Naive thymus-derived CD4-positive, alpha-beta T cell (primary cell): ENCODE data around the gene ECHDC3. TPM values are rescaled to one million over a fixed set of nuclear protein-coding genes. Genes with fewer than 3 reads are reported as not detected.

Experiments
- ATAC-seq: fragments of 150-1000 bp; cut with Tn5 transposase; 2 replicates; pipeline ENCODE4 v1.10.0; 2021; ENCODE audit warnings: mild to moderate bottlenecking, moderate library complexity
- CTCF ChIA-PET: fragments of 350-600 bp; sonication (Branson Sonifier 250); formaldehyde crosslinking; loops from one replicate; lab custom pipeline; 2021; ENCODE audit warnings: antibody characterized with exemption; lab: Charles Lee
- POLR2A ChIA-PET: fragments of 350-600 bp; sonication (Branson Sonifier 250); formaldehyde crosslinking; loops from one replicate; lab custom pipeline; 2021; ENCODE audit warnings: antibody characterized with exemption, inconsistent platforms; lab: Charles Lee
- DNase-seq, 9 donors: peaks; one replicate each; pipeline versions ENCODE4 v3.0.0 to v3.0.0-alpha.2; 2020 to 2022; ENCODE audit warnings: mixed read lengths in 1 of 9
- H3K27ac ChIP-seq: one replicate; pipeline ENCODE4 v1.7.0; 2013; ENCODE audit warnings: mild to moderate bottlenecking, low read depth, low read length, moderate library complexity
- H3K27me3 ChIP-seq, 2 donors: one replicate each; pipeline ENCODE4 v1.7.0; 2013; ENCODE audit warnings: low read length in 2 of 2, mild to moderate bottlenecking in 2 of 2, moderate library complexity in 2 of 2; ENCODE audit not compliant: control insufficient read depth in 2 of 2, insufficient read depth in 2 of 2
- H3K36me3 ChIP-seq, 3 experiments: 1 replicate in 2 of 3; 2 replicates in 1 of 3; pipeline ENCODE4 v1.7.0; 2013; ENCODE audit warnings: low read length in 3 of 3, mild to moderate bottlenecking in 3 of 3, moderate library complexity in 1 of 3; ENCODE audit not compliant: insufficient read depth in 3 of 3, control insufficient read depth in 2 of 3
- H3K4me1 ChIP-seq, 2 donors: one replicate each; pipeline ENCODE4 v1.7.0; 2013; ENCODE audit warnings: low read length in 2 of 2, mild to moderate bottlenecking in 2 of 2, moderate library complexity in 1 of 2; ENCODE audit not compliant: control insufficient read depth in 2 of 2, insufficient read depth in 2 of 2
- H3K4me3 ChIP-seq: 2 replicates; pipeline ENCODE4 v1.7.0; 2013; ENCODE audit warnings: mild to moderate bottlenecking, low read length
- H3K9me3 ChIP-seq, 3 experiments: 1 replicate in 2 of 3; 2 replicates in 1 of 3; pipeline ENCODE4 v1.7.0; 2013; ENCODE audit warnings: low read length in 3 of 3; ENCODE audit not compliant: control insufficient read depth in 2 of 3
- H3K27ac Mint-ChIP-seq, 9 donors: one replicate each; pipeline ENCODE4 v1.8.0; 2020 to 2022; ENCODE audit warnings: mixed read lengths in 9 of 9, mild to moderate bottlenecking in 8 of 9, moderate library complexity in 5 of 9, inconsistent platforms in 2 of 9
- H3K27me3 Mint-ChIP-seq, 5 donors: one replicate each; pipeline ENCODE4 v1.8.0; 2021 to 2022; ENCODE audit warnings: mixed read lengths in 5 of 5, mild to moderate bottlenecking in 1 of 5
- H3K36me3 Mint-ChIP-seq, 5 donors: one replicate each; pipeline ENCODE4 v1.8.0; 2020 to 2022; ENCODE audit warnings: mixed read lengths in 5 of 5, mild to moderate bottlenecking in 3 of 5, inconsistent platforms in 1 of 5
- H3K4me1 Mint-ChIP-seq, 7 donors: one replicate each; pipeline ENCODE4 v1.8.0; 2020 to 2022; ENCODE audit warnings: mixed read lengths in 7 of 7, mild to moderate bottlenecking in 3 of 7, inconsistent platforms in 1 of 7
- H3K4me3 Mint-ChIP-seq, 10 donors: one replicate each; pipeline ENCODE4 v1.8.0; 2020 to 2022; ENCODE audit warnings: mild to moderate bottlenecking in 10 of 10, mixed read lengths in 10 of 10, moderate library complexity in 6 of 10, inconsistent platforms in 2 of 10
- H3K9me3 Mint-ChIP-seq, 11 donors: one replicate each; pipeline ENCODE4 v1.8.0; 2020 to 2022; ENCODE audit warnings: mixed read lengths in 11 of 11, mild to moderate bottlenecking in 4 of 11, inconsistent platforms in 1 of 11, moderate library complexity in 1 of 11
- intact Hi-C, 2 donors: fragments of 100-400 bp; cut with micrococcal nuclease; formaldehyde crosslinking; loops; one replicate each; pipeline ENCODE4 v1.15.1; 2023
- polyA plus RNA-seq, 2 donors: library from polyadenylated mRNA; unstranded; fragments of 300-500 nt; fragmentation: Illumina TruSeq; gene quantifications; one replicate each; pipeline ENCODE4 v1.2.3, GENCODE V29; 2021
- total RNA-seq, 6 experiments: library from RNA in 5 of 6; stranded (reverse) in 5 of 6; gene quantifications; 1 replicate in 5 of 6; 2 replicates in 1 of 6; pipeline ENCODE4 v1.2.3 and lab custom pipeline; 2021 to 2026

The ECHDC3 gene
- total and polyA plus RNA-seq, 7 experiments from 2014 or later, result 0.36 to 2.5 (median 0.57) TPM; not detected in 3

DNA sequence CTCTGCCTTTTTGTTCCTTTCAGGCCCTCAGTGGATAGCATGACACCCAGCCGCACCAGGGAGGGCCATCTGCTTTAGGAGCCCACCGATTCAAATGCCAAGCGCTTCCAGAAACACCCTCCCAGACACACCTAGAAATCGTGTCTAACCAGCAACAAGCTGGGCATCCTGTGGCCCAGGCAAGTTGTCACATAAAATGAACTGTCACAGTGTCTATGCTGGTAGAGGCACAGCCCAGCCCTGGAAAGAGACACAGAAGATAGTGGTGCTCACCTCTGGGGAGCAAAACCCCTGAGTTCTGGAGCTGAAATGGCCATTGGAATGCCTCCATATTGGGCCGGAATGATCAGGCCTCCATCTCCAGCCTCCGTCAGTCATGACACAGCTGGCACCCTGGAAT lies 38.9 kb downstream of the ECHDC3 start:
- no peaks in the 10 kb centered on the region for H3K9me3 ChIP-seq
- no peak overlapping the region for H3K27ac Mint-ChIP-seq
- H3K4me3 ChIP-seq, result no peak overlapping the region
- no peaks in the 10 kb centered on the region for H3K27me3 ChIP-seq
- H3K4me1 ChIP-seq, result no peaks in the 10 kb centered on the region
- intact Hi-C loops, result loop anchor here in 1 of 2 donors (5.0 to 10.0 kb wide), 2 partner anchors 931 to 1294 kb away; no protein-coding TSS in a partner anchor
- H3K36me3 ChIP-seq, result no peaks in the 10 kb centered on the region
- H3K27ac ChIP-seq, result no peak overlapping the region
- no peaks in the 10 kb centered on the region for H3K36me3 Mint-ChIP-seq
- peaks cover 0 to 9% (median 0%) of the 10 kb centered on the region in 7 donors for H3K4me1 Mint-ChIP-seq
- ChIA-PET POLR2A (no interaction called here), CTCF (interaction anchor here (0.6 to 2.4 kb wide), 3 partner anchors 205 to 563 kb away, joined by 3 to 10 read pairs (median 6); no protein-coding TSS in a partner anchor)
- peaks cover 0 to 7% (median 3%) of the 10 kb centered on the region in 5 donors for H3K27me3 Mint-ChIP-seq
- no peak for DNase-seq
- no peak overlapping the region for H3K4me3 Mint-ChIP-seq
- peaks cover 0 to 5% (median 0%) of the 10 kb centered on the region in 11 donors for H3K9me3 Mint-ChIP-seq
- no peak for ATAC-seq

DNA sequence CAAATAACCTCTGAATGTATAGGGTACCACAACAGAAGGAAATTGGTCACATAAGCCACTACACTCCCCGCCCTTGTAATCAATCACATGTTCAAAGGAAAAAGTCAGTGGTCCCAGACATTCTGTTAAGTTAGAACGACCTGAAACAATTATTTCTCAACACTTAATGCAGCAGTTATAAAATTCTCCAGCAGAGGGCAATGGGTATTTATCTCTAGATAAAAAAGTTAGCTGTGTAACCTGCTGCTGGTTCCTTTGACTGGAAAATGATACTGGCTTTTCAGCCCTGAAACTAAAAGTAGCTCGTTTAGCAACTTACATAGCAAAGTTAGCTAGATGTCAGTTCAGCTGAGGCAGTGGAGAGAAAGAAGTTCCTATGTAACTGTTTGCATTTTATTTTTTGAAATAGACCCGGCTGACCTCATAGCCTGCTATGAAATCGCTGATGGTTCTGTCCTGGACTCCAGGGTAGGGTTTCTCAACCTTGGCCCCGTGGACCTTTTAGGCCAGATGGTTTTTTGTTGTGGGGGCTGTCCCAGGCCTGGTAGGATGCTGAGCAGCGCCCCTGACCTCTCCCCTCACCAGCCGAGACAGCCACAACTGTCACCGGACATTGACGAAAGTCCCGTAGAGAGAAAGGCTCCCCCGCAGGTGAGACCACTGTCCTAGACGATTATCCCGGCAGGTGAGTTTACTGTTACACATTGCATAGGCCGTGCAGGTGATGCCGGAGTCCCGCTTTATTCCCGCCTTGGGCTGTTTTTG lies 40.8 kb downstream of the ECHDC3 start:
- Mint-ChIP-seq H3K4me3 (no peak overlapping the region), H3K36me3 (no peaks in the 10 kb centered on the region), H3K4me1 (peaks cover 0 to 9% (median 0%) of the 10 kb centered on the region in 7 donors), H3K9me3 (peaks cover 0 to 5% (median 0%) of the 10 kb centered on the region in 11 donors), H3K27ac (no peak overlapping the region), H3K27me3 (peaks cover 0 to 22% (median 4%) of the 10 kb centered on the region in 5 donors)
- Histone ChIP-seq H3K36me3 (no peaks in the 10 kb centered on the region), H3K4me1 (no peaks in the 10 kb centered on the region), H3K4me3 (no peak overlapping the region), H3K27ac (no peak overlapping the region), H3K27me3 (no peaks in the 10 kb centered on the region), H3K9me3 (no peaks in the 10 kb centered on the region)
- ChIA-PET CTCF (interaction anchor here (0.6 to 2.4 kb wide), 7 partner anchors 9 to 449 kb away, joined by 3 to 10 read pairs (median 4); no protein-coding TSS in a partner anchor), POLR2A (no interaction called here)
- DNase-seq, result peak in 5 of 9 donors; percentile 36 to 63 (median 42)
- intact Hi-C loops, result loop anchor here (1.0 to 10.0 kb wide), 4 partner anchors 36 to 1292 kb away; no protein-coding TSS in a partner anchor
- peak; percentile 63 for ATAC-seq

DNA sequence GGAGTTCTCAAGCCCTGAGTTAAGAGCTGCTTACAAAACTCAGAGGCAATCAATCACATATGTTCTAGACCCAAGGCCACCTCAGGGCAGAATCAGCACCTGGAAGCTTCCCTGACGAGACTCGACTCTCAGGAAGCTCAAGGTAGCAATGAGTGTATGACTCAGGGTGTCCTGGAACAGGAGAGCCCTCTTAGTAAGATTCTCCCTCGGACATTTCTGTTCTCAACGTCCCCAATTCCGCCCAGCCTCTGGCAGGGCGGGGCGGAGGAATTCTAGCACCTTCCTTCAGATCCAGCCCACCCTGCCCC lies 41.3 kb downstream of the ECHDC3 start:
- Mint-ChIP-seq H3K27ac (no peak overlapping the region), H3K36me3 (no peaks in the 10 kb centered on the region), H3K4me3 (no peak overlapping the region), H3K27me3 (peaks cover 0 to 22% (median 4%) of the 10 kb centered on the region in 5 donors), H3K4me1 (peaks cover 0 to 9% (median 0%) of the 10 kb centered on the region in 7 donors), H3K9me3 (peaks cover 0 to 5% (median 0%) of the 10 kb centered on the region in 11 donors)
- no peak for DNase-seq
- intact Hi-C loops, result loop anchor here (1.0 to 10.0 kb wide), 4 partner anchors 36 to 1291 kb away; no protein-coding TSS in a partner anchor
- no peak overlapping the region for H3K4me3 ChIP-seq
- no peaks in the 10 kb centered on the region for H3K4me1 ChIP-seq
- CTCF ChIA-PET, result interaction anchor here (0.6 to 2.4 kb wide), 3 partner anchors 203 to 1548 kb away, joined by 4 to 10 read pairs (median 4); no protein-coding TSS in a partner anchor
- no peaks in the 10 kb centered on the region for H3K36me3 ChIP-seq
- H3K9me3 ChIP-seq, result no peaks in the 10 kb centered on the region
- H3K27ac ChIP-seq, result no peak overlapping the region
- H3K27me3 ChIP-seq, result no peaks in the 10 kb centered on the region
- POLR2A ChIA-PET, result no interaction called here
- ATAC-seq, result no peak

DNA sequence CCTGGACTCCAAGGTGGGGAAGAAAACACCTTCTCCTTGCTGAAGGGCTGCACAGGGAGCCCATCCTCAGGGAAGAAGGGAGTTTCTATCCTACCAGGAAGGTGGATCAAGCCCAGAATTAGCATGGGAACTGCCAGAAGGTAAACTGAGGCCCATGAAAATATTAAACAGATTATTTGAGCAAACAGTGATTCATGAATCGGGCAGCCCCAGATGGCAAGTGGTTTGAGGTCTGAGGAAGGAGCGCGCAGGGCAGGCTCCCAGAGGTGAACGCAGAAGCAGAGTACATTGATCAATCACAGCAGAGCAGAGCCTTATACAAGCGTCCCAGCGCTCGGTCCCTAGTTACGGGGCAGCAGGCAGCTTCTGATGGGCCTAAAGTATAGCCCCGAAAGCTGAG lies 45.2 kb downstream of the ECHDC3 start:
- no peaks in the 10 kb centered on the region for H3K27me3 ChIP-seq
- H3K9me3 Mint-ChIP-seq, result no peaks in the 10 kb centered on the region
- DNase-seq (no peak), ATAC-seq (no peak)
- H3K36me3 Mint-ChIP-seq, result no peaks in the 10 kb centered on the region
- intact Hi-C loops, result loop anchor here in 1 of 2 donors (10.0 kb wide), 1 partner anchor 1287 kb away; no protein-coding TSS in a partner anchor
- no peak overlapping the region for H3K4me3 ChIP-seq
- H3K27me3 Mint-ChIP-seq, result peaks cover 0 to 15% (median 7%) of the 10 kb centered on the region in 5 donors
- H3K4me1 Mint-ChIP-seq, result peaks cover 0 to 9% (median 0%) of the 10 kb centered on the region in 7 donors
- no peak overlapping the region for H3K27ac Mint-ChIP-seq
- H3K4me3 Mint-ChIP-seq, result no peak overlapping the region
- no peak overlapping the region for H3K27ac ChIP-seq
- no peaks in the 10 kb centered on the region for H3K4me1 ChIP-seq
- H3K36me3 ChIP-seq, result no peaks in the 10 kb centered on the region
- ChIA-PET CTCF (no interaction called here), POLR2A (no interaction called here)
- H3K9me3 ChIP-seq, result no peaks in the 10 kb centered on the region

DNA sequence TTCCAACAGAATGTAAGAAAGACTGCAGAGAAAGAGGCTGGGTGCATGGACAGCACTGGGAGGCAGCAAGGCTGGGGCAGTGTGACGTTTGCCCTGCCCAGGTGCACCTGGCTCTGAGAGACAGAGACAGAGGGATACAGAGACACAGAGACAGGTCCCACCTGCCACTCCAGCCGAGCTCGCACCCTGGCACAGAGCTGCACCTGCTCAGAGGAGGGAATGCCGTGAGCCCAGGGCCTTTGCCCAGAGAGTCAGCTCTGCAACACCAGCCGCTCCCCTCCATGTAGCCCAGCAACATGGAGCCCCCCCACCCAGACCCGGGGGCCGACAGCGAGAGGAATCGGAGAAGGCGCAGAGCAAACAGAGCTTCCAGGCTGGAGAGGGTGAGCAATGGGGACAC lies 45.7 kb downstream of the ECHDC3 start:
- no peaks in the 10 kb centered on the region for H3K9me3 ChIP-seq
- no peaks in the 10 kb centered on the region for H3K4me1 ChIP-seq
- no peak for DNase-seq
- H3K27me3 Mint-ChIP-seq, result peaks cover 0 to 15% (median 8%) of the 10 kb centered on the region in 5 donors
- ChIA-PET CTCF (no interaction called here), POLR2A (no interaction called here)
- intact Hi-C loops, result loop anchor here in 1 of 2 donors (10.0 kb wide), 1 partner anchor 1287 kb away; no protein-coding TSS in a partner anchor
- no peak overlapping the region for H3K27ac ChIP-seq
- peaks cover 0 to 6% (median 0%) of the 10 kb centered on the region in 7 donors for H3K4me1 Mint-ChIP-seq
- H3K27me3 ChIP-seq, result no peaks in the 10 kb centered on the region
- H3K36me3 ChIP-seq, result no peaks in the 10 kb centered on the region
- no peaks in the 10 kb centered on the region for H3K9me3 Mint-ChIP-seq
- no peak overlapping the region for H3K4me3 Mint-ChIP-seq
- no peak overlapping the region for H3K4me3 ChIP-seq
- H3K27ac Mint-ChIP-seq, result no peak overlapping the region
- no peaks in the 10 kb centered on the region for H3K36me3 Mint-ChIP-seq
- no peak for ATAC-seq

DNA sequence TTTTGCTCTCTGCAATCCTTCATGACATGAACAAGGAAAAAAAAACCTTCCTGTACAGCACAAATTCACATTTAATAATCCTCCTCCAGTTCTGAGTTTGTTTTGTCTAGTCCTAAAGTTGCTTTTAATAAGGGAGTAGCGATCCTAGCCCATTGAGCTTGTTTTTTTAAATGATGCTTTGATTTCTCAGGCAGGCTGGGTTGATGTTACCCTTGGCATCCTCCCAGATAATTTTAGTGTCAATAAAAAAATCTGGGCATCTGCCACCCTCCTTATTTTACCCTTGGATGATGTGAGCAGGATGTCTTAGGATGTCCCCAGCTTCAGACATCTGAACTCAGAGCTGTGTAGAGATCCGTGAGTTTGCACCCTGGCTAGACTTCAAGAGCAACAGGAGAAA lies 47.1 kb downstream of the ECHDC3 start:
- DNase-seq, result no peak
- no peak overlapping the region for H3K4me3 ChIP-seq
- H3K36me3 ChIP-seq, result no peaks in the 10 kb centered on the region
- Mint-ChIP-seq H3K27ac (no peak overlapping the region), H3K4me3 (no peak overlapping the region), H3K36me3 (no peaks in the 10 kb centered on the region), H3K4me1 (no peaks in the 10 kb centered on the region), H3K9me3 (no peaks in the 10 kb centered on the region), H3K27me3 (peaks cover 0 to 15% (median 8%) of the 10 kb centered on the region in 5 donors)
- intact Hi-C loops, result loop anchor here in 1 of 2 donors (10.0 kb wide), 1 partner anchor 1285 kb away; no protein-coding TSS in a partner anchor
- H3K9me3 ChIP-seq, result no peaks in the 10 kb centered on the region
- no peak overlapping the region for H3K27ac ChIP-seq
- no peaks in the 10 kb centered on the region for H3K4me1 ChIP-seq
- no peak for ATAC-seq
- H3K27me3 ChIP-seq, result no peaks in the 10 kb centered on the region
- CTCF ChIA-PET, result no interaction called here
- POLR2A ChIA-PET, result no interaction called here
